GM21367 (cell line): ENCODE results near the gene ARHGEF28.

ENCODE experiments used
- ATAC-seq: cut with Tn5 transposase; IDR thresholded peaks from one replicate; pipeline ENCODE4 v1.9.1; 2021; ENCODE audit not compliant: unreplicated experiment

The ARHGEF28 gene

GRCh38 chr5:73922224-73922623, 296.2 kb downstream of the ARHGEF28 start:
- ATAC-seq, result no peak

- ATAC-seq, result no peak
These were observed 297.0 kb downstream of the ARHGEF28 start for GRCh38 chr5:73922875-73923557.

DNA sequence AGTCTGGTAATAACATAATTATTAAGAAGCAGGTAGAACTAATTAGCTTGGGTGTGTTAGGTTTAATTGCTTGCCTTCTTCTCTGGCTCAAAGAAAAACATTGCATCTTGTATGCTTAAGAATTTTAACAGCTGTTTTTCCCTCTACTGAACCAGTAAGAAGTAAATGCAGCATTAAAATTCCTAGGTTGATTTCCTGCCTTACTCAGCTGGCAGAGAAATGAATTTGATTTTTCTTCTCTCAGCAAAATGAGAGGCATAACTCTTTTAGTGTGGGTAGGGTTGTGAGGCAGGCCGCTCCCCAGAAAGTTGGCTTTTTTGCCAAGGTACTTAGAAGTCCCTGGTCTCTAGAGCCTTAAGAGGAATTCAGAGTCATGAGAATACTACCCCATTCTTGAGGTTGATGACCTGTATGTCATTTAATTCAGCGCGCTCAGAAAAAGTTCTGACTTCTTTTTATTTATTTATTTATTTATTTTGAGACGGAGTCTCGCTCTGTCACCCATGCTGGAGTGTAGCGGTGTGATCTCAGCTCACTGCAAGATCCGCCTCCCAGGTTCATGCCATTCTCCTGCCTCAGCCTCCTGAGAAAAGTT, 302.6 kb downstream of the ARHGEF28 start:
- no peak for ATAC-seq

DNA sequence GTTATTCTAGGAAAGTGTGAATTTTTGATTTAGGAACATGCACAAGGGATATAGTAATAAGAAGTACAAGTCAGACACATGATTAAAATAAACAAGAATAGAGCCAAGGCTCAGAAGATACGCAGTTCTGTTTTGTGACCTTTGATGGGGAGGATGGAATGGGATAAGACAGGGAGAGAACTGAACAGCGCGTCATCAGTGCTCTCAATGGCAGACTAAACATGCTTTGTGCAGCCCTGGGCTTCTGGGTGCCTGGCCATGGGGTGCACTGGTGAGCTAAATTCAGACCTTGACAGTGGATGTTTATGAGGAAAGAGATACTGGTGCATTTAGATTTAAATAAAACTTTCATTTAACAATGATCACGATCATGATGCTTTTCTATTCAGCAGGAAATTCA, 309.7 kb downstream of the ARHGEF28 start:
- ATAC-seq, result no peak

- no peak for ATAC-seq
These were observed 312.4 kb downstream of the ARHGEF28 start for GRCh38 chr5:73938280-73938937.

- ATAC-seq, result no peak
These were observed 312.9 kb downstream of the ARHGEF28 start for GRCh38 chr5:73938938-73939320.

- no peak for ATAC-seq
These were observed 313.6 kb downstream of the ARHGEF28 start for GRCh38 chr5:73939557-73939956.

- no peak for ATAC-seq
These were observed 314.0 kb downstream of the ARHGEF28 start for GRCh38 chr5:73940026-73940425.

DNA sequence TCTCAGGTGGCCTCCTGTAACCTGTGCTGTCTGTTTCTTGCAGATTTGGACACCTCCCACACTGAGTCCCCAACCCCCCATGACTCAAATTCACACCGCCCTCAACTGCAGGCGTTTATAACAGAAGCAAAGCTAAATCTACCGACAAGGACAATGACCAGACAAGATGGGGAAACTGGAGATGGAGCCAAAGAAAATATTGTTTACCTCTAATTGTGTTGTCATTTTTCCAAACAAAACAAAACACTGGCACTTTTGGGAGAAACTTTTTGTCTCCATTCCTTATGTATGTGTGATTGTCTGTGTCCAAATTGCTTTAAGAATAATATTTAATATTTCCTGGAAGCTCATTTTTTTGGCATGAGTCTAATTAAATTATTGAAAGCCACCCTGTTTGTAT, 314.8 kb downstream of the ARHGEF28 start:
- no peak for ATAC-seq

- ATAC-seq, result no peak
These were observed 316.8 kb downstream of the ARHGEF28 start for GRCh38 chr5:73942783-73943182.

- no peak for ATAC-seq
These were observed 317.4 kb downstream of the ARHGEF28 start for GRCh38 chr5:73943397-73943796.

GRCh38 chr5:73944581-73944980, 318.6 kb downstream of the ARHGEF28 start:
- no peak for ATAC-seq

- no peak for ATAC-seq
These were observed 319.5 kb downstream of the ARHGEF28 start for GRCh38 chr5:73945505-73945904.

DNA sequence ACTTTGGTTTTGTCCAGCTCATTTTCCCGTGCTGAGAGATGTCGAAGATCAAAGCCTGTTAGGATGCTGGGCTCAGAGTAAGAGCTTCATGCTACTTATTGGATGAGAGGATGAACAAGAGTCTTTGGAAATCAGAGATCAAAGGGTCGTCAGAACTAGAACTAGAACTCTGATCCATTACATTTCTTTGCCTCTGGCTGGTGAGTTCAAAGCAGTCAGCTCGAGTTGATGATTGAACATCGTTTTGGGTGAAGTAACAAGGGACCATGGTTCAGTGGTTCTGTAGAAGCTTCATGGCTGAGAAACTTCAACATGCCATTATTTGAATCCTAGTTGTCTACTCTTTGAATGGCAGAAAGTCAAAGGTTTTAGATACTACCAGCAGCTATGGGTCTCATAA, 320.3 kb downstream of the ARHGEF28 start:
- ATAC-seq, result no peak

DNA sequence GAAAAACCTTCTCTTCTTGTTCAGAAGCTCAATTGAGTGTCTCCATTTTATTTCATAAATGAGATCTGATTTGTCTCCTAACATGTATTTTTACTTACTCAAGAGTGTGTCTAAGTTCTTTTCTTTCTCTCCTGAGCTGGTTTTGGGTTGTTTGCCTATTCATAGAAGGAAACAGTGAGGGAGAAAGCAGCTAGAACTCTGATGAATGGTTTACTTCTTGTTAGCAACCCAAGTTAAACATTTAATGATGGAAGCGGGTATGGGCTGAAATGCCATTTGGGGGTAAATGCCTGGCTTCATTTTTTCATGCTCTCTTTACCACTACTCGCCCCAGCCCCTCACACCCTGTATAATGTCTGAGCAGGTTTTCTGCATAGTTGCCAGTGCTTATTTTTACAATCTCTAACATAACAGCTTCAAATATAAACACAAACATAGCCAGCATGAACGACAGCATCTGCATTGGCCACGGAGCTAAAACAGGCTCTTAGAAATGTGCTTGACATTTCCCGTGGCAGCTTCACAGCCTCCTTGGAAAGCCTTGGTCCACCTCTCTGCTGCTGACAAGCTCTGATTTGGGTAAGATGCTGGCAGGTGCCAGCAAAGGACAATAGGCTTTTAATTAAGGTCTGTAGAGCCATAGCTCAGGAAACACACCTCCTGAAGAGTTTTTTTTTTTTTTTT, 321.1 kb downstream of the ARHGEF28 start:
- no peak for ATAC-seq

- ATAC-seq, result no peak
These were observed 322.1 kb downstream of the ARHGEF28 start for GRCh38 chr5:73947906-73948640.

- ATAC-seq, result no peak
These were observed 322.7 kb downstream of the ARHGEF28 start for GRCh38 chr5:73948720-73949119.

GRCh38 chr5:73950441-73950873, 324.5 kb downstream of the ARHGEF28 start:
- no peak for ATAC-seq

DNA sequence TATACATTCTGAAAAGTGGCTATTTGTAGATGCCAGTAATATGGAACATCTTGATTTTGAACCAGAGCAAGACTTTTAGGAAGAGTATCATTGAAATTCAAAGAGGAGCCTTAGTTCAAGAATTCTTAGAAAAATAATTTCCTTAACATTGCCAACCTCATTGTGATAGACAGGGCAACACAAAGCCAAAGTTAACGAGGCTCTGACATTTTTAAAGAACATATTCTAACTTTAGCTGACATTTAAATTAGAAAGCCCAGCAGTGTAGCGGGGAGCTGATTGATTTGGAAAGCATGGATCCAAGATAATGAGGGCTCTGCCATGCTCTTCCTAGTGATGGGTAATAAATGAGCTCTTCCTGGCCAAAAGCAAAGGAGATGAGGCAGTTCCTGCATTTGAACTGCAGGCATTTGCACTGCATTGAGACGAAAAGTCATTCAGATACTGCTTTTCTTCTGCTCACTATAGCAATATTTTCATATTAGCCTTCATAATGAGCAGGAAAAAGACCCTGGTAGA, 325.0 kb downstream of the ARHGEF28 start:
- no peak for ATAC-seq

- ATAC-seq, result no peak
These were observed 326.9 kb downstream of the ARHGEF28 start for GRCh38 chr5:73952872-73953271.

DNA sequence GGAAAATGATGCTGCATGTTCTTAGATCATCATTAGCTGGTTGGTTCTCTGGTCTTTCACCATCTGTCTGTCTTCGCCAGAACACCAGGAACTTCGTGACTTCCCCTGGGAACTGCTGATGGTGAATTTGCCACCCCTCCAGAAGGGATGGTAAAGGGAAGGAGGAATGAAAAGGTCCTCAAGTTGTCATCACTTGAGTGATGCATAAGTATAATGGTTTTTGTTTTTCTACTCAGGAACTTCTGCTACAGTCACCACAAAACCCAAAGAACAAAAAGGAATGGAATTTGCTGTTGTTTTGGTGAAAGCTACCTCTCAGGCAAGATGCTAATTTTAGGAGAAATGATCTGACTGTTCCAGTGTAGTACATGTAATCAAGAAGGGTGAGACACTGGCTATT, 328.4 kb downstream of the ARHGEF28 start:
- ATAC-seq, result no peak
